GM23338 (cell line): ENCODE data around the gene CLDN17. TPM values are rescaled to one million over a fixed set of nuclear protein-coding genes. Genes with fewer than 3 reads are reported as not detected.

Experiments
- ATAC-seq: fragments of 200-7000 bp; cut with Tn5 transposase; 3 replicates; pipeline ENCODE4 v1.9.1; 2020
- DNase-seq: peaks from one replicate; pipeline ENCODE4 v3.0.0-alpha.2; 2015; ENCODE audit warnings: low spot score
- H2AFZ ChIP-seq: fragments of 200-600 bp; sonication (generic); 2 replicates; pipeline ENCODE4 v1.8.0; 2016; ENCODE audit warnings: antibody characterized with exemption, mild to moderate bottlenecking, moderate library complexity
- H3F3A ChIP-seq: fragments of 200-600 bp; sonication (generic); replicated peaks from 2 replicates; pipeline ENCODE4 v1.8.0; 2017; ENCODE audit warnings: antibody characterized with exemption, mixed run types, low read depth
- H3K27ac ChIP-seq: fragments of 200-600 bp; sonication (generic); 2 replicates; pipeline ENCODE4 v1.6.1; 2016; ENCODE audit warnings: low read depth
- H3K27me3 ChIP-seq: fragments of 200-600 bp; sonication (generic); 2 replicates; pipeline ENCODE4 v1.8.0; 2016; ENCODE audit warnings: mild to moderate bottlenecking, mixed run types, moderate library complexity; ENCODE audit not compliant: insufficient read depth
- H3K36me3 ChIP-seq: fragments of 200-600 bp; sonication (generic); 2 replicates; pipeline ENCODE4 v1.8.0; 2016; ENCODE audit warnings: mild to moderate bottlenecking; ENCODE audit not compliant: insufficient read depth
- H3K4me1 ChIP-seq: fragments of 200-600 bp; sonication (generic); 2 replicates; pipeline ENCODE4 v1.8.0; 2016; ENCODE audit warnings: mild to moderate bottlenecking, moderate library complexity; ENCODE audit not compliant: insufficient read depth
- H3K4me2 ChIP-seq: fragments of 200-600 bp; sonication (generic); 2 replicates; pipeline ENCODE4 v1.7.1; 2017; ENCODE audit warnings: mixed run types
- H3K4me3 ChIP-seq: fragments of 200-600 bp; sonication (generic); 2 replicates; pipeline ENCODE4 v1.6.1; 2016; ENCODE audit warnings: mixed run types
- H3K79me2 ChIP-seq: fragments of 200-600 bp; sonication (generic); replicated peaks from 2 replicates; pipeline ENCODE4 v1.8.0; 2017; ENCODE audit warnings: mild to moderate bottlenecking; ENCODE audit not compliant: insufficient read depth
- H3K9me2 ChIP-seq: fragments of 200-600 bp; sonication (generic); 2 replicates; pipeline ENCODE4 v1.8.0; 2017; ENCODE audit not compliant: insufficient read depth
- H4K20me1 ChIP-seq: fragments of 200-600 bp; sonication (generic); replicated peaks from 2 replicates; pipeline ENCODE4 v1.8.0; 2017; ENCODE audit warnings: mild to moderate bottlenecking; ENCODE audit not compliant: insufficient read depth
- H3K27ac Mint-ChIP-seq: 2 replicates; pipeline ENCODE4 v1.8.0; 2020; ENCODE audit warnings: inconsistent platforms, mild to moderate bottlenecking, moderate library complexity, mixed read lengths
- H3K27me3 Mint-ChIP-seq: 3 replicates; pipeline ENCODE4 v1.8.0; 2022; ENCODE audit warnings: low read depth, mild to moderate bottlenecking, moderate library complexity, mixed read lengths, inconsistent platforms; ENCODE audit not compliant: insufficient read depth, poor library complexity
- H3K36me3 Mint-ChIP-seq: 3 replicates; pipeline ENCODE4 v1.8.0; 2021; ENCODE audit warnings: low read depth, mild to moderate bottlenecking, inconsistent platforms, moderate library complexity, mixed read lengths
- H3K4me1 Mint-ChIP-seq: 3 replicates; pipeline ENCODE4 v1.8.0; 2020; ENCODE audit warnings: mild to moderate bottlenecking, inconsistent platforms, mixed read lengths
- H3K4me3 Mint-ChIP-seq: 3 replicates; pipeline ENCODE4 v1.8.0; 2021; ENCODE audit warnings: moderate library complexity, mild to moderate bottlenecking, inconsistent platforms, mixed read lengths
- H3K9me3 Mint-ChIP-seq: 3 replicates; pipeline ENCODE4 v1.8.0; 2020; ENCODE audit warnings: moderate library complexity, mild to moderate bottlenecking, inconsistent platforms, mixed read lengths
- CREB1 ChIP-seq: fragments of 250-450 bp; sonication (Bioruptor Pico); IDR thresholded peaks from 2 replicates; pipeline ENCODE4 v1.5.0; 2020; ENCODE audit warnings: low read depth, mild to moderate bottlenecking, moderate library complexity
- ETS1 ChIP-seq: IDR thresholded peaks from 2 replicates; pipeline ENCODE4 v1.6.1; 2016; ENCODE audit warnings: antibody characterized with exemption
- EZH2phosphoT487 ChIP-seq: fragments of 200-600 bp; sonication (generic); IDR thresholded peaks from one replicate; pipeline ENCODE4 v1.8.1; 2018; ENCODE audit warnings: antibody characterized with exemption; ENCODE audit not compliant: unreplicated experiment
- JUNB ChIP-seq: IDR thresholded peaks from one replicate; pipeline ENCODE4 v1.6.1; 2016; ENCODE audit warnings: antibody characterized with exemption; ENCODE audit not compliant: unreplicated experiment
- NANOG ChIP-seq: IDR thresholded peaks from 2 replicates; pipeline ENCODE4 v1.6.1; 2016; ENCODE audit warnings: antibody characterized with exemption, borderline replicate concordance
- POLR2AphosphoS5 ChIP-seq: IDR thresholded peaks from 2 replicates; pipeline ENCODE4 v1.6.1; 2016; ENCODE audit warnings: antibody characterized with exemption, low read depth
- STAT1 ChIP-seq: IDR thresholded peaks from one replicate; pipeline ENCODE4 v1.6.1; 2016; ENCODE audit warnings: antibody characterized with exemption; ENCODE audit not compliant: unreplicated experiment
- ZNF331 ChIP-seq: fragments of 250-450 bp; sonication (Bioruptor Pico); IDR thresholded peaks from 2 replicates; pipeline ENCODE4 v1.5.0; 2020; ENCODE audit warnings: low read depth, mild to moderate bottlenecking, moderate library complexity
- polyA plus RNA-seq: library from polyadenylated mRNA; unstranded; fragments of >200 nt; fragmentation: Nextera tagmentation; extraction: Ambion mirVana; gene quantifications from 2 replicates; pipeline ENCODE4 v1.2.1, GENCODE V29; 2016
- total RNA-seq: library from RNA; depleted of rRNA; stranded (reverse); fragments of >200 nt; shearing (Covaris generic); gene quantifications from 2 replicates; pipeline ENCODE4 v1.2.3, GENCODE V29; 2014
- TF ChIP-seq, protein P1 (sequence below): IDR thresholded peaks from one replicate; pipeline ENCODE4 v1.6.1; 2018; ENCODE audit warnings: antibody characterized with exemption; ENCODE audit not compliant: unreplicated experiment
- TF ChIP-seq, protein P2 (sequence below), 2 experiments: fragments of 200-600 bp in 1 of 2; sonication (generic) in 1 of 2; conservative IDR thresholded peaks; 2 replicates each; pipeline versions ENCODE4 v1.5.1 to v1.6.1; 2016 to 2017; ENCODE audit warnings: antibody characterized with exemption in 2 of 2, low read depth in 2 of 2, mild to moderate bottlenecking in 2 of 2, moderate library complexity in 1 of 2

Gene CLDN17
- total and polyA plus RNA-seq, 2 experiments from 2014 or later = not detected

DNA sequence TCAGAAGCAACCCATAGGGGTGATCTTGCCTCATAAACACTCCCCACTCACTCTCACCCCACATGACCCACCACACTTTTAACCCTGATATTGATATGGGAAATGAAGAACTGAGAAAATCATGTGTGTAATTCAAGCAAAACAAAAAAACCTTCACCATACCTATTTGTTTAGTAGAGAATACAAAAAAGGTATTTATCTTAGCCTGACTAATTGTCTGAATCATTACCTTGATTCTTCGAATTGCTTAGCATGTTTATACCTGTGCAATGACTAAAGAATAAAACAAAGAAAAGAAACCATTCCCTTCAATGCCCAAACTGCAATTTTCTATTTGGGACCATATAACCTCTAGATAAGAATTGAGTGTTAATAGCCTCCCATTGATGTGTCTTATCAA, 1.8 kb downstream of the CLDN17 start:
- no peak overlapping the region for H3K27ac ChIP-seq
- no peaks in the 10 kb centered on the region for H3K36me3 Mint-ChIP-seq
- no peaks in the 10 kb centered on the region for H3K9me3 Mint-ChIP-seq
- no peak overlapping the region for H3K27ac Mint-ChIP-seq
- no peaks in the 10 kb centered on the region for H3K79me2 ChIP-seq
- H3F3A ChIP-seq = no peaks in the 10 kb centered on the region
- no peaks in the 10 kb centered on the region for H3K27me3 Mint-ChIP-seq
- H2AFZ ChIP-seq = no peak overlapping the region
- H3K36me3 ChIP-seq = no peaks in the 10 kb centered on the region
- H3K27me3 ChIP-seq = no peaks in the 10 kb centered on the region
- no peak for ATAC-seq
- H3K9me2 ChIP-seq = peaks cover 23% of the 10 kb centered on the region
- no peak for DNase-seq
- TF ChIP-seq POLR2AphosphoS5 (no peak), NANOG (no peak), ETS1 (no peak), EZH2phosphoT487 (no peak)
- TF ChIP-seq, protein P1, sequence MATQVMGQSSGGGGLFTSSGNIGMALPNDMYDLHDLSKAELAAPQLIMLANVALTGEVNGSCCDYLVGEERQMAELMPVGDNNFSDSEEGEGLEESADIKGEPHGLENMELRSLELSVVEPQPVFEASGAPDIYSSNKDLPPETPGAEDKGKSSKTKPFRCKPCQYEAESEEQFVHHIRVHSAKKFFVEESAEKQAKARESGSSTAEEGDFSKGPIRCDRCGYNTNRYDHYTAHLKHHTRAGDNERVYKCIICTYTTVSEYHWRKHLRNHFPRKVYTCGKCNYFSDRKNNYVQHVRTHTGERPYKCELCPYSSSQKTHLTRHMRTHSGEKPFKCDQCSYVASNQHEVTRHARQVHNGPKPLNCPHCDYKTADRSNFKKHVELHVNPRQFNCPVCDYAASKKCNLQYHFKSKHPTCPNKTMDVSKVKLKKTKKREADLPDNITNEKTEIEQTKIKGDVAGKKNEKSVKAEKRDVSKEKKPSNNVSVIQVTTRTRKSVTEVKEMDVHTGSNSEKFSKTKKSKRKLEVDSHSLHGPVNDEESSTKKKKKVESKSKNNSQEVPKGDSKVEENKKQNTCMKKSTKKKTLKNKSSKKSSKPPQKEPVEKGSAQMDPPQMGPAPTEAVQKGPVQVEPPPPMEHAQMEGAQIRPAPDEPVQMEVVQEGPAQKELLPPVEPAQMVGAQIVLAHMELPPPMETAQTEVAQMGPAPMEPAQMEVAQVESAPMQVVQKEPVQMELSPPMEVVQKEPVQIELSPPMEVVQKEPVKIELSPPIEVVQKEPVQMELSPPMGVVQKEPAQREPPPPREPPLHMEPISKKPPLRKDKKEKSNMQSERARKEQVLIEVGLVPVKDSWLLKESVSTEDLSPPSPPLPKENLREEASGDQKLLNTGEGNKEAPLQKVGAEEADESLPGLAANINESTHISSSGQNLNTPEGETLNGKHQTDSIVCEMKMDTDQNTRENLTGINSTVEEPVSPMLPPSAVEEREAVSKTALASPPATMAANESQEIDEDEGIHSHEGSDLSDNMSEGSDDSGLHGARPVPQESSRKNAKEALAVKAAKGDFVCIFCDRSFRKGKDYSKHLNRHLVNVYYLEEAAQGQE = no peak
- no peaks in the 10 kb centered on the region for H3K4me1 ChIP-seq
- no peaks in the 10 kb centered on the region for H4K20me1 ChIP-seq
- no peak overlapping the region for H3K4me3 ChIP-seq
- H3K4me2 ChIP-seq = no peak overlapping the region
- H3K4me3 Mint-ChIP-seq = no peak overlapping the region
- peaks cover 6% of the 10 kb centered on the region; the same call in 2 of the 3 replicates for H3K4me1 Mint-ChIP-seq

DNA sequence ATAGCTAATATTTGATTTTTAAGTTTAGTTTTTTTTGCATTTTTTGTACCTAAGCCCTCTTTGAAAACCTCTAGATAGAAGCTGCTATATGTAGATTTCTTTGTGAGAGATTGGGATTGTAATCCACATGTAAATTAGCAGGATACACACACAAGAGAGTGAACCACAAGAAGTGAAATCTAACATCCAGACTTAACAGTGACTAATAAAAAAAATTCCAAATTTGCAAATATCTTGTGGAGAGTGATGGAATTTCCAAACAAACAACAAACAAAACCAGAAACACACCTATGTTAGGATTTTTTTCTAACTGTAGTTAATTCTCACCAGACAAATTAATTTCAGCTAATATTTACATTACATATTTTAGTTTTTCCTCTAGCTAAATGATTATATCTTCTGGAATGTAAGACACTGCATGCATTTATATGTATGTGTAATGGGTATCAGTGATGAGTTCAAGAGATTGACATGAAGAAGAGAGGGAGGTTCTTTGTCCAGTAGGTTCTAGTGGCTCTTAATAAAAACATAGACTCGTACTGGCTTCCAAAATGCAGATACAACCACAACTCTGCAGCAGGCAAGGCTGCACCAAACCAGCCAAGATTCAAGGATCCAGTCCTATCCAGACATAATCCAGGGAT, 12.8 kb downstream of the CLDN17 start:
- peaks cover 4% of the 10 kb centered on the region; the same call in 2 of the 3 replicates for H3K4me1 Mint-ChIP-seq
- DNase-seq = no peak
- H3K4me3 ChIP-seq = no peak overlapping the region
- H3K79me2 ChIP-seq = no peaks in the 10 kb centered on the region
- no peaks in the 10 kb centered on the region for H3F3A ChIP-seq
- H3K27me3 Mint-ChIP-seq = no peaks in the 10 kb centered on the region
- no peak overlapping the region for H3K27ac Mint-ChIP-seq
- H3K36me3 ChIP-seq = no peaks in the 10 kb centered on the region
- TF ChIP-seq EZH2phosphoT487 = no peak
- TF ChIP-seq, protein P2, sequence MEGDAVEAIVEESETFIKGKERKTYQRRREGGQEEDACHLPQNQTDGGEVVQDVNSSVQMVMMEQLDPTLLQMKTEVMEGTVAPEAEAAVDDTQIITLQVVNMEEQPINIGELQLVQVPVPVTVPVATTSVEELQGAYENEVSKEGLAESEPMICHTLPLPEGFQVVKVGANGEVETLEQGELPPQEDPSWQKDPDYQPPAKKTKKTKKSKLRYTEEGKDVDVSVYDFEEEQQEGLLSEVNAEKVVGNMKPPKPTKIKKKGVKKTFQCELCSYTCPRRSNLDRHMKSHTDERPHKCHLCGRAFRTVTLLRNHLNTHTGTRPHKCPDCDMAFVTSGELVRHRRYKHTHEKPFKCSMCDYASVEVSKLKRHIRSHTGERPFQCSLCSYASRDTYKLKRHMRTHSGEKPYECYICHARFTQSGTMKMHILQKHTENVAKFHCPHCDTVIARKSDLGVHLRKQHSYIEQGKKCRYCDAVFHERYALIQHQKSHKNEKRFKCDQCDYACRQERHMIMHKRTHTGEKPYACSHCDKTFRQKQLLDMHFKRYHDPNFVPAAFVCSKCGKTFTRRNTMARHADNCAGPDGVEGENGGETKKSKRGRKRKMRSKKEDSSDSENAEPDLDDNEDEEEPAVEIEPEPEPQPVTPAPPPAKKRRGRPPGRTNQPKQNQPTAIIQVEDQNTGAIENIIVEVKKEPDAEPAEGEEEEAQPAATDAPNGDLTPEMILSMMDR (conservative IDR thresholded peaks at IDR 0.05; ENCODE audit: low read depth in 2 of 2) = no peak
- TF ChIP-seq, protein P1 = no peak
- TF ChIP-seq CREB1 (CRISPR knock-in tag) = no peak
- TF ChIP-seq ETS1 = no peak
- TF ChIP-seq ZNF331 (CRISPR knock-in tag) = no peak
- TF ChIP-seq STAT1 = no peak
- no peak for TF ChIP-seq NANOG
- no peak for TF ChIP-seq JUNB
- TF ChIP-seq POLR2AphosphoS5 = no peak
- H3K27ac ChIP-seq = no peak overlapping the region
- peaks cover 9% of the 10 kb centered on the region; the same call in 1 of the 2 replicates for H3K9me2 ChIP-seq
- H3K4me2 ChIP-seq = no peak overlapping the region
- H3K27me3 ChIP-seq = no peaks in the 10 kb centered on the region
- no peaks in the 10 kb centered on the region for H3K4me1 ChIP-seq
- no peaks in the 10 kb centered on the region for H3K9me3 Mint-ChIP-seq
- H3K4me3 Mint-ChIP-seq = no peak overlapping the region
- no peaks in the 10 kb centered on the region for H4K20me1 ChIP-seq
- no peak overlapping the region for H2AFZ ChIP-seq
- H3K36me3 Mint-ChIP-seq = no peaks in the 10 kb centered on the region
- no peak for ATAC-seq
